Activated CD4-positive, alpha-beta T cell treated with anti-CD3 and anti-CD28 coated beads, Interleukin-10, Interleukin-2, amounts not matched to agents 100 ng/mL and 50 ng/mL, durations not matched to agents 16 hours and 8 hours (primary cell): ENCODE measurements around the gene SLC49A3.
A peak's percentile ranks its signal among the peaks of the same experiment; 100 is the strongest.
"Not testable (repeated sequence)": the region's sequence is repeated elsewhere in the genome, so short reads cannot be mapped to it uniquely, and the experiment has no call there.

Source experiments
- DNase-seq: peaks from one replicate; pipeline ENCODE4 v3.0.0-alpha.2; 2020

The SLC49A3 gene

DNA sequence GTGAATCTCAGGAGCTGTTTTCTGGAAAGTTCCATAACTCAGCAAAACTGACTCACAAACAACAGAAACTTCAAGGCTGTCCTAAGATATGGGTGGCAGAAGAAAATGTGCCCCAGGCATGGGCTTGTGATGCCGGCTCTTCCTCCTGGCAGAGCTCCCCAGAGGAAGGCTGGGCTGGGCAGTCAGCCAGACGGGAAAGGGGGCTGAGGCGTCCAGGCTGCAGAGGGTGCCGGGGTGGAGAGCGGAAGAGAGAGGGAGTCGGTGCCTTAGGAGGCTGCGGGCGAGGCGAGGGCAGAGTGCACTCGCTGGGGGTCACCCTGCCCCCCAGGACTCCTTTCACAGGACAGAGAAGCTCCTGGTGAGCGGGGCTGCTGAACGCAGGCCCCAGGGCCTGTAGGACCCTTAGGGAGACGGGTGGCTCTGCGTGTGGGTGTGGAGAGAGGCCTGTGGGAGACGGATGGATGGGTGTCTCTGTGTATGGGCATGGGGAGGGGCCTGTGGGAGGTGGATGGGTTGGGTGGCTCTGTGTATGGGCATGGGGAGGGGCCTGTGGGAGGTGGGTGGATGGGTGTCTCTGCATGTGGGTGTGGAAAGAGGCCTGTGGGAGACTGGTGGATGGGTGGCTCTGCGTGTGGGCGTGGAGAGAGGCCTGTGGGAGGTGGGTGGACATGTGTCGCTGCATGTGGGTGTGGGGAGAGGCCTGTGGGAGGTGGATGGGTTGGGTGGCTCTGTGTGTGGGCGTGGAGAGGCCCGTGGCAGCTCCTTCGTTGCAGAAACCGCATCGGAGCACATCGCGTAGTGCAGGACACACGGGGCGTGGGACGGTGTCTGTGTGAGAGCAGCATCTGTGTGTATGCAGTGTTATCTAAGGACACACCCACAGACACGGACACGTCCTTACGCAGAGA lies 32.6 kb upstream of the SLC49A3 start:
- DNase-seq = no peak

DNA sequence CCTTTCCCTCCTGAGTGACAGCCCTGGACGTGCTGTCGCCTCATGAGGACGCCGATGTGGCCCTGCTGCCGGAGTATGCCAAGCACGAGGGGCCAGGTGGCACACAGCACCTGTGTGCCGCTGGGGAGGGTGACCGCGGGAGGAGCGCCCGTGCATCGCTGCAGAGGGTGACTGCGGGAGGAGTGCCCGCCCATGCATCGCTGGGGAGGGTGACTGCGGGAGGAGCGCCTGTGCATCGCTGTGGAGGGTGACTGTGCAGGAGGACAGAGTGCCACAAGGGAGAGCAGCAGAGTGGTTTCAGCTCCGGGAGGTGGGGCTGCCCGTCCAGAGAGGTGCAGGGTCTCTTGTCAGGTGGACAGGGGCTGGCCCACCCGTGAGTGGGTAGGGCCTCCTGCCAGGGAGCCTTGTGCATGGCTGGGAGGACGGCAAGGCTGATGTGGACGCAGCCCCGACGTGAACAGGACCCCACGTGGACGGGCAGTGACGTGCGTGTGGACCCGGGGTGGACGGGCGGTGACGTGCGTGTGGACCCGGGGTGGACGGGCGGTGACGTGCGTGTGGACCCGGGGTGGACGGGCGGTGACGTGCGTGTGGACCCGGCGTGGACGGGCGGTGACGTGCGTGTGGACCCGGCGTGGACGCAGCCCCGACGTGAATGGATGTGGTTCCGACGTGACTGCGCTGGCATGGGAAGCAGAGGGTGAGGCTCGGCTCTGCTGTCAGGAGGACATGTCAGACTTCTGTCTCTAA lies 31.3 kb upstream of the SLC49A3 start:
- DNase-seq = no peak

DNA sequence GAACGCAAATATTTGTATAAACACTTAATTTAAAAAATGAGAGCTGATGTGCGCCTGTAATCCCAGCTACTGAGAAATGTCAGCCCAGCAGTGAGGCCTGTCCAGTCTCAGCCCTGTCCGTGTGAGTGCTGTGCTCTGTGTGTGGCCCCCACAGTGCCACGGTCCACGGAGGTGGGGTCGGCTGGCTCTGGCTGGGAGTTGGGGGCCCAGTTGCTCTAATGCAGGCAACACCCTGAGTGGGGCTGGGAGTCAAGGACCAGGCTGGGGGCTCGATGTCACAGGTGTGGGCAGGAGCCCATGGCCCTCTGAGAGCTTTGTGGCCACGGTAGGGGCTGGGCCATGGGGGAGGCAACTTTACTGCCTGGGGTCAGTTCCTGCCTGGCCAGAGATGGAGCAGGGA lies 29.5 kb upstream of the SLC49A3 start:
- no peak for DNase-seq

DNA sequence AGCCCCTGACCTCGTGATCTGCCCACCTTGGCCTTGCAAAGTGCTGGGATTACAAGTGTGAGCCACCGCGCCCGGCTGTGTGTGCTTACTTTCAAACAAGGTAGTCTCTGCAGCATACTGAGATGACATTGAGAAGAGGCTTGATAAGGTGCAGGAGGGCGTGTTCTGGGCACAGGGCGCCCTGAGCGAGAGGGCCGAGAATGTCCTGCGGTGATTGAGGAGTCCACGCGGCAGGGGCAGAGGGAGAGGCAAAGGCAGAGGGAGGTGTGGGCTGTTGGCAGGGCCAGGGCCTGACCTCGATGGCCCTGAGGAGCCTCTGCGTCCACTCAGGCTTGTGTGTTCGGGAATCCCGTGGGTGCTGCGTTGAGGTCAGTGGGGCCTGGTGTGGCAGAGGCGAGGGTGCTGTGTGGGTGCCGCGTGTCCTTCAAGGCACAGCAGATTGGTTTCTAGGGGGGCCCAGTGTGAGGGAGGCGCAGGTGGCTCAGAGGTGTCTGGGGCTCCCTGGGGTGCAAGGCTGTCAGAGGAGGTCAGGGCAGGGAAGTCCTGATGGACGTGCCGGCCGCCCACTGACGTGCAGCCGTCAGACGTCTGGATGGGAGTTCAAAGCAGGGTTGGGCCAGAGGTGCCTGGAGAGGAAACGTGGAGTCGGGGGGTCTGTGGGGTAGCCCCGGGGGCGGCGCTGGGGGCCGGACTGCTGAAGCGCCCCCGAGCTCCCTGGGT lies 28.8 kb upstream of the SLC49A3 start:
- DNase-seq = no peak

DNA sequence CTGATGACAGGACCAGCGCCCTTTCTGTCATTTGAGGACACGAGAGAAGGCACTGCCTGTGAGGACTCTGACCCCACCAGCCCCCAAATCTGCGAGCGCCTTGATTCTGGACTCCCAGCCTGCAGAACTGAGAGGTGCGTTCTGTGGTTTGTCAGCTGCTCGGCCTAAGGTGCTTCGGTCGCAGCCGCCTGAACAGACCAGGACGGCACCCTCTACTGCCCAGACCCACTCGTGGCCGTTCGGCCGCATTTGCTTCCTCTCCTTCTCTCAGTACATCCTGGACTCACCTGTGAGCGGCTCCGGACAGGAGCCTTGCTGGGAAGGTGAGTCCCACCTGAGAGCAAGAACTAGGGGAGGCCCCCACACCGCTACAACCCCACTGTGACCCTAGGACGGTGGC lies 25.1 kb upstream of the SLC49A3 start:
- DNase-seq = no peak

DNA sequence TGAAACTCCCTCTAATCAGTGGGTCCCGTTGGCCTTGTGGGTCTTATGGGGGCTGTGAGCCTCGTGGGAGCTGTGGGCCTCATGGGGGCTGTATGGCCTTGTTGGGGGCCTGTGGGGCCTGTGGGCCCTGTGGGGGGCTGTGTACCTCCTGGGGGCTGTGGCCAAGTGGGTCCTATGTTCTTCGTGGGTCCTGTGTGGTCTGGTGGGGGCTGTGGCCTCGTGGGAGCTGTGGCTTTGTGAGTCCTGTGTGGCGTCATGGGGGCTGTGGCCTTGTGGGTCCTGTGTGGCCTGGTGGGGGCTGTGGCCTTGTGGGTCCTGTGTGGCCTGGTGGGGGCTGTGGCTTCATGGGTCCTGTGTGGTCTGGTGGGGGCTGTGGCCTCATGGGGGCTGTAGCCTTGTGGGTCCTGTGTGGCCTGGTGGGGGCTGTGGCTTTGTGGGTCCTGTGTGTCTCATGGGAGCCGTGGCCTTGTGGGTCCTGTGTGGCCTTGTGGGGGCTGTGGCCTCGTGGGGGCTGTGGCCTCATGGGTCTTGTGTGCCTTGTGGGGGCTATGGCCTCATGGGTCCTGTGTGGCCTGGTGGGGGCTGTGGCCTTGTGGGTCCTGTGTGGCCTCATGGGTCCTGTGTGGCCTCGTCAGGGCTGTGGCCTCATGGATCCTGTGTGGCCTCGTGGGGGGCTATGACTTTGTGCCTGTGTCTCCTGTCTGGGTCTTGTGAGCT lies 24.1 kb upstream of the SLC49A3 start:
- DNase-seq = no peak

DNA sequence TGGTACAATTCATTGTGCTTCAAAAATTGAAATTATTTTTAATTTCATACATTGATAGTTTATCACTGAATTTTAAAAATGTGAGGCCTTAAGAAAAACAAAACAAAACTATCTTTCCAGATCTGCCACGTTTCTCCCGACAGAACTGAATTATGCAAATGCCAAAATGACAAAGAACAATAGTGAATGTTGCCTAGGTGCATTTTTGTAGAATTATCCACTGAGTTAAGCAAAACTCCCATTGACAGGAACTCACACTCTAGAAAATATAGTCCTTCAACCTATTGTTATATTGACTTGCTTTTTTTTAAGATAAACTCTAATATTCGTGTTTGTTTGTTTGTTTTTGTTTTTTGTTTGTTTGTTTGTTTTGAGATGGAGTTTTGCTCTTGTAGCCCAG lies 23.1 kb upstream of the SLC49A3 start:
- DNase-seq = no peak

DNA sequence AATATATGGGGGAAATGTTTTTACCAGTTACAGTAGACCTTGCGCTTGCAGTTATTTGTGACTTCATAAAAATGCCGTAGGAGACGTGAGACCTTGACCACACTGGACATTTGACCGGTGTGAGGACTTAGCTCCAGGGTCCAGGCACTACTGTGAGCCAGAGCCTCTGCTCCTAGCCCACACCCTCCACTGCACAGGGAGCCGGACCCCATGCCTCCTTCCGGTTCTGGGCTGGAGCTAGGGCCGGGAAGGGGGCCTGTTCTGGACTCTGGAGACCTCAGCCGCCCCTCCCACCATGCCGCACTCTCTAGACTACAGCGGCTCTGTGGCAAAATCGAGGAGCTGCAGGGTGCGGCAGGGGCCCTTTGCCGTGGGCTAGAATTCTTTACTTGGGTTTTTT lies 22.0 kb upstream of the SLC49A3 start:
- DNase-seq = no peak

DNA sequence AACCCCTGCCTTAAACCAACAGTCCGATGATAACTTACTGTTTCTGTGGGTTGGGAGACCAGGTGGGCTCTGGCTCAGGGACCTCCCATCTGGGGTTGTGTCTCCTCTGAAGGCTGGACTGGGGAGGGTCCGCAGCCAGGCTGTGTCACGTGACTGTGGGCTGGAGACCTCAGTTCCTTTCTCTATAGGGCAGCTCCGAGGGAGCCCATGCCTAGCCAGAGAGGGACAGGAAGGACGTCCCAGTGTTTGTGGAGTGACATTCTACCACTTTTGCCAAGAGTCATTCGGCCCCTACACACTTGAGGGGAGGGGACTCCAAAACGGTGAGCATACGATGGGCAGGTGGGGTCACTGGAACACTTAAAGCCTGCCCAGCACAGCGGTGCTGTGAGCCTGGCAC lies 21.2 kb upstream of the SLC49A3 start:
- no peak for DNase-seq

DNA sequence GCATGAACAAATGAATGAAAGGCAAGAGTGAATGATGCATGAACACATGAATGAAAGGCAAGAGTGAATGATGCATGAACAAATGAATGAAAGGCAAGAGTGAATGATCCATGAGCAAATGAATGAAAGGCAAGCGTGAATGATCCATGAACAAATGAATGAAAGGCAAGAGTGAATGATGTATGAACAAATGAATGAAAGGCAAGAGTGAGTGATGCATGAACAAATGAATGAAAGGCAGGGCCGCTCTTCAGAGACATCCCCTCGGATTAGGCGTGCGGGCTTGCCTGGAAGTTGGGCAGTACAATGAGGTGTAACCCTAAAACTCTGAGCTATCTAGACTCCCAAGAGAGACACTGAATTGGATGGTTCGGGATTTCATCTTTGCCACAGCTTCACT lies 20.4 kb upstream of the SLC49A3 start:
- DNase-seq = no peak

DNA sequence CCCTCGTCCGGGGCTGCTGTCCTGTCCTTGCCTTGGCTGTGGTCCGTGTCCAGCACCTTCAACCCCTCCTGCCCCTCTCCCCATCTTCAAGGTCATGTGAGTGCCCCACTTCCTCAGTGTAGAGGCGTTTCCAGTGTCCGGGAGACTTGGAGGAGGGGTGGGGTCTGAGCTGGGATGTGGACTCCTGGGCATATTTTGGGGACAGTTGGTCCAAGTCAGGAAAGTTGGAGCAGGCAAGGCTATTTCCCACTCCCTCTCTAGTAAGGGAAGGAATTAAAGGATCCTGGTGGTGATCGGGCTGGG lies 19.6 kb upstream of the SLC49A3 start:
- DNase-seq = no peak

DNA sequence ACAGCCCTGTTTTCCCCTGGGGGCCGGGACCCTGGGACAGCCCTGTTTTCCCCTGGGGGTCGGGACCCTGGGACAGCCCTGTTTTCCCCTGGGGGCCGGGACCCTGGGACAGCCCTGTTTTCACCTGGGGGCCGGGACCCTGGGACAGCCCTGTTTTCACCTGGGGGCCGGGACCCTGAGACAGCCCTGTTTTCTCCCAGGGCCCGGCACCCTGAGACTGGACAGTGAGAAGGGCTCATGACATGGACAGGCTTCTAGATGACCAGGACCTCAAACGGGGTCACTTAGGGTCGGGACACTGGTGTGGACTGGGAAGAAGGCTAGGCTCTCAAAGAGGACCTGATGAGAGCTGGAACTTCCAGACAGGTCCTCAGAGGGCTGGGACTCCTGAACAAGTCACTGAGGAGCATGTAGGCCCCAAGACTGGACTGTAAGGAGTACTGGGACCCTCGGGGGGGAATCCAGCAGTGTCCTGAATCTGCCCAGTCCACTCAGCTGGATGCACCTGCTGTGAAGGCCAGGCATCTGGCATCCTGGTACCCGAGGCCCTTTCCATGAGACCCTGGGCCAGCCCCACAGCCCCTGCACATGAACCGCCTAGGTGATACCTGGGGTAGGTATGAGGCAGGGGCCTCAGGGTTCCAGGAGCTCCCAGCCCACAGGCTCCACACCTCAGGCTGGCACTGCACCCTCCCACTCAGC lies 19.1 kb upstream of the SLC49A3 start:
- DNase-seq = no peak

DNA sequence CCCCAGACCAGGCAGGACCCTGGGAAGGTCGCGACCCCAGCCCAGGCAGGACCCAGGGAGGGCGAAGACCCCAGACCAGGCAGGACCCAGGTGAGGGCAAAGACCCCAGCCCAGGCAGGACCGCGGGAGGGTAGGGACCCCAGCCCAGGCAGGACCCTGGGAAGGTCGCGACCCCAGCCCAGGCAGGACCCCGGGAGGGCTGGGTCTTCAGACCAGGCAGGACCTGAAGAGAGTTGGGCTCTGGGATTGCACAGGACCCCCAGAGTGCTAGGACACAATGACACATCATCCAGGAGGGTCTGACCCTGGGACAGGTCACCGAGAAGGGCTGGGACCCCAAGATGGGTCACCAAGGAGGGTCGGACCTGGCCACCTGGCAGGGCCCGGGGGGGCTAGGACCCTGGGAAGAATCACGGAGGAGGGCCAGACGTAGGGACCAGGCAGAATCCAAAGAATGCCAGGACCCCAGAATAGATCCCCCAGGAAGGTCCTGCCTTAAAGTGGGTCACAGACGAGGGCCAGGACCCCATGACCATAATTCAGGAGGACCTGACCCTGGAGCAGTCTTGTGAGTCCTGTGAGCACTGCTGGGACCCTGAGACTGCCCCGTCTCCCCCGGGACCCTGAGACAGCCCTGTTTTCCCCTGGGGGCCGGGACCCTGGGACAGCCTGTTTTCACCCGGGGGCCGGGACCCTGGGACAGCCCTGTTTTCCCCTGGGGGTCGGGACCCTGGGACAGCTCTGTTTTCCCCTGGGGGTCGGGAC lies 18.1 kb upstream of the SLC49A3 start:
- no peak for DNase-seq

DNA sequence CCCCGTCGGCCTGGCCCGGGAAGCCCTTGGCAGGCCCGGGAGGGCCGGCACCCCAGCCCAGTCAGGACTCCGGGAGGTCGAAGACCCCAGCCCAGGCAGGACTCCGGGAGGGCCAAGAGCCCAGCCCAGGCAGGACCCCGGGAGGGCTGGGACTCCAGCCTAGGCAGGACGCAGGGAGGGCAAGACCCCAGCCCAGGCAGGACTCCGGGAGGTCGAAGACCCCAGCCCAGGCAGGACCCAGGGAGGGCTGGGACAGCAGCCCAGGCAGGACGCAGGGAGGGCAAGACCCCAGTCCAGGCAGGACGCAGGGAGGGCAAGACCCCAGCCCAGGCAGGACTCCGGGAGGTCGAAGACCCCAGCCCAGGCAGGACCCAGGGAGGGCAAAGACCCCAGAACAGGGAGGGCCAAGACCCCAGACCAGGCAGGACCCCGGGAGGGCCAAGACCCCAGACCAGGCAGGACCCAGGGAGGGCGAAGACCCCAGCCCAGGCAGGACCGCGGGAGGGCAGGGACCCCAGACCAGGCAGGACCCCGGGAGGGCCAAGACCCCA lies 17.2 kb upstream of the SLC49A3 start:
- not testable (repeated sequence) for DNase-seq

DNA sequence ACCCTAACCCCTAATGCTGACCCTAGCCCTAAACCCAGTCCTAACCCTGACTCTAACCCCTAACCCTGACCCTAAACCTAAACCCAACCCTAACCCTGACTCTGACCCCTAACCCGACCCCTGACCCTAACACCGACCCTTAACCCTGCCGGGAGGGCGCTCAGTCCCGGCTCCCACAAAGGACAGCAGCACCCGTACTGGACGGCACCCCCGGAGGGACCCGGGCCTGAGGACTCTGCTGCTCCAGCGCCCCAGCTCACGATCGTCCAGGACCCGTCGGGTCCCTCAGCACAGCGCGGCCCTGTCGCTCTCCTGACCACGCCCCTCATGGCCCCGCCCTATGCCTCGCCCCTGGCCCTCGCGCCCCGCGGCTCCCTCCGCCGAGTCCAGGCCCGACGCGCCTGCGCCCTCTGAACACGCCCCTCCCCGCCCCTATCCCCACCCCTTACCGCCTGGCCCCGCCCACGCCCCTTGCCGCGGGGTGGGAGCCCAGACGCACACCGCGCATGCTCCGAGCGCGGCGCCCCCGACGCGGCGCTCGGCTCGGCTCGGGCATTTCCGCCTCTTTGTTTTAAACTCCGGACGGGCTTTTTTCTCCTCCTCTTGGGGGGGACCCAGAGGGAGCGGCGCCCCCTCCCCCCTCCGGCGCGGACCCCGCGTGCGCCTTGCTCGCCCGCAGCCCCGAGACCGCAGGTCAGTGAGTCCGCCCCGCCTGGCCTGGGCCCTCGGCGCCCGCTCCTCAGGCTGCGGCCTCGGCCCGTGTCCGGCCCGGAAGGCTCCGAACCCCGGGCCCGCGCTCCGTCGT lies 16.5 kb upstream of the SLC49A3 start, which contains the start of gene PCGF3:
Gene PCGF3 (plus strand): TSS at position 555 of the 805 bp plus-strand sequence. CDS start 27,849 bp downstream, outside the sequence.
- DNase-seq = peak; percentile 97

DNA sequence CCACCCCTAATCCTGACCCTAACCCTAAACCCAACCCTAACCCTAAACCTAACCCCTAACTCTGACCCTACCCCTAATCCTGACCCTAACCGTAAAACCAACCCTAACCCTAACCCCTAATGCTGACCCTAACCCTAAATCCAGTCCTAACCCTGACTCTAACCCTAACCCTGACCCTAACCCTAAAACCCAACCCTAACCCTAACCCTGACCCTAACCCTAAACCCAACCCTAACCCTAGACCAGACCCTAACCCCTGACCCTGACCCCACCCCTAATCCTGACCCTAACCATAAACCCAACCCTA lies 16.0 kb upstream of the SLC49A3 start:
- no peak for DNase-seq

DNA sequence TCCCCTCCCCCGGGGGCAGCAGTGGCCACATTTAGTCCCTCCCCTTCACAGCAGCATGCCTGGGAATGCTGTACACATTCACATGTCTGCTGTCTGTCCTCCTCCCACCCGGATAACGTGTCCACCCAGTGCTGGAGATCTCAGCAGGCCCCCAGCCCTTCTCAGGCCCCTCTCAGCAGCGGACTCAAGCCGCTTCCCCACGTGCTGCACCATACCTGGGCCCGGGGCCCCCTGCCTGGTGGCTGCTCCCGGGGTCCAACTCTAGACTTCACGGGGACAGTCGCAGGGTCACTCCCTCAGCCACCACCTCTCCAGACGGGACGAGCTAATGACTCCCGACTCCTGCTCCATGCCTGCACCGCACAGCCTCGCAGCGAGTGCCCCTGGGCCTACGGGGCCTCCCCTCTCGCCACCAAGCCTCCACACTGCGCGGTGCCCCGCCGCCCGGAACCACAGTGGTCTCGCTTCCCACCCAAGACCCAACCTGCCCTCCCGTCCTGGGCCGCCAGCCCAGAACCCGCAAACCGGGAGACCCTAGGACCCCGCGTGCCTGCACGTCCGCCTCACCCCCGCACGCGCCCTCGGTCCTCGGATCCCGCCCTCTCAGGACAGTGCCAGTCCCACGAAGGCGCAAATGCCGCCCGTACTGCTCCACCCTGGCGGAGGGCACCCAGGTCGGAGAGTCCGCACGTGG lies 15.4 kb upstream of the SLC49A3 start:
- no peak for DNase-seq

DNA sequence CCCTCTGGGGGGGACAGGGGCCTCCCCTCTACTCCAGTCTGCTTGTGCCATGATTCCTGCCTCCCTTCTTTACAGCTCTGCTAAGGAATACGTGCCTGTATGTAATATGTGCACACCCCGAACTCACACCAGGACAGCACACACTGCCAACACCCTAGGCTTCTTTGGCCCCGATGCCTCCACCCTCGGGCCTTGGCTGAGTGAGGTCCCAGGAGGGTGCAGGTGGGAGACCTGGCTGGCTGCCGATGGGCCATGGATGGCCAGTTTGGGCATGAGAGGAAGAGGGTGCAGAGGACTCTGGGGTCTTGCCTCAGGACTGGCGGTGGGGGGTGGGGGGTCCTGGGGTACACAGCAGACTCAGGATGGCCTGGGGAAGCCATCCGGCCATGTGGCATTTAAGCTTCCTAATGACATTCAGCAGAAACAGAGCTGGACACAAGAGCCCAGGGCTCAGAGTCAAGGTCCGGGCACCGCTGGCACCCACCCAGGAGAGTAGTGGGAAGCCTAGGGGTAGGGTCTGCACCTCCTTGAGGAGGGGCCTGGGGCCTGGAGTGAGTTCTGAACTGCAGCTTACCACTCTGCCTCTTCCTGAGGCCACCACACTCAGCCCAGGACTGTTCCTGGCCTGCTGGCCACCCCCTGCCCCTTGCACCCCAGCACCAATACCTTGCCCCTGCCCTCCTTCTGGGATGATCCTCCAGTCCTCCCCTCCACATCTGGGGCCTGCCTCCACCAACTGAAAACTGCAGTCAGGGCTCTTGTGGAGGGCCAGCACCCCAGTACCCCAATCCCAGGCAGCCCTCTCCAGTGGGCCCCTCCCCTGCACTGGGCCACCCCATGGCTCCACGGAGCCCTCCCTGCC lies 14.6 kb upstream of the SLC49A3 start:
- no peak for DNase-seq

DNA sequence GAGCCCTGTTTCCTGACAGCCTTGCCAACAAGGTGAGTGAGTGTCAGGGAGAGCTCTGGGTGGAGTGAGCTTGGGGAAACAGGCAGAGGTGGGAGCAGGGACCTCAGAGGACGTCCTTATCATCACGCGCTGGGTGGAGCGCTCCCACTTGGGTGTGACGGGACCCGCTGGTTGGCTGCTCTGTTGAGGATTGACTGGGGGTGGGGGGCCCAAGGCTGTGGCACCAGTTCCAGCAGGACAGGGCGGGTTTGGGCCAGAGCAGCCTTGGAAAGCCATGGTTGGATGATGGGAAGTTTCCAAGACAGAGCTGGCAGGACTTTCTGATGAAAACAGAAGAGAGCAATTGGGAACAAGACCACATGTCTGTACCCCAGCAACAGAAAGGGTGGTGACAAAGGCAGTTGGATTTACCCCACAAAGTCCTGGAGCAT lies 13.7 kb upstream of the SLC49A3 start:
- no peak for DNase-seq
